K562 (cell line): ENCODE results near the gene C2orf81. TPM values are rescaled to one million over a fixed set of nuclear protein-coding genes. Genes with fewer than 3 reads are reported as not detected.
A peak's percentile ranks its signal among the peaks of the same experiment; 100 is the strongest.

Experiments
- ATAC-seq: fragments of 200-7000 bp; cut with Tn5 transposase; 3 replicates; pipeline ENCODE4 v1.9.1; 2020; ENCODE audit warnings: moderate library complexity
- BruUV-seq: library from RNA; stranded (reverse); fragments of 400-500 nt; replicated peaks from 2 replicates; lab custom pipeline; 2021; lab: Mats Ljungman, UMichigan
- CTCF ChIA-PET: fragments of 300-600 bp; formaldehyde crosslinking; extraction: SDS; loops from one replicate; lab custom pipeline; 2021; ENCODE audit warnings: low intra/inter-chr PET ratio; lab: Yijun Ruan, JAX
- POLR2A ChIA-PET: fragments of 300-600, 350-650 bp; sonication (Branson Sonifier 250); formaldehyde crosslinking; extraction: SDS; loops from one replicate; lab custom pipeline; 2021; ENCODE audit warnings: antibody characterized with exemption, inconsistent platforms; lab: Yijun Ruan, JAX
- DNase-seq, 4 experiments: peaks; one replicate each; pipeline versions ENCODE4 v3.0.0 to v3.0.0-alpha.2; 2011 to 2018; ENCODE audit warnings: low spot score in 3 of 4, mixed read lengths in 3 of 4; ENCODE audit errors: extremely low read depth in 1 of 4
- FAIRE-seq: peaks from 2 replicates; lab custom pipeline; 2011; peaks lifted over from hg19 to GRCh38; lab: Jason Lieb, UNC
- H2AFZ ChIP-seq: 2 replicates; pipeline ENCODE4 v1.6.0; 2011; ENCODE audit warnings: low read depth, low read length, control low read depth, inconsistent platforms
- H3K27ac ChIP-seq: fragments of 200-600 bp; 3 replicates; pipeline ENCODE4 v1.8.0; 2011; ENCODE audit warnings: low read depth, mild to moderate bottlenecking, control low read depth, inconsistent platforms, low read length, moderate library complexity, mixed read lengths; ENCODE audit errors: extremely low read depth
- H3K27me3 ChIP-seq, 2 experiments: fragments of 300-600 bp in 1 of 2; 2 replicates in 1 of 2; 3 replicates in 1 of 2; pipeline versions ENCODE4 v1.6.0 to v1.8.0; 2011; ENCODE audit warnings: inconsistent platforms in 2 of 2, low read length in 2 of 2, mild to moderate bottlenecking in 1 of 2, mixed read lengths in 1 of 2, moderate library complexity in 1 of 2; ENCODE audit not compliant: control insufficient read depth in 2 of 2, insufficient read depth in 2 of 2
- H3K36me3 ChIP-seq: fragments of 300-600 bp; 3 replicates; pipeline ENCODE4 v1.8.0; 2011; ENCODE audit warnings: mild to moderate bottlenecking, low read length, inconsistent platforms; ENCODE audit not compliant: control insufficient read depth, insufficient read depth
- H3K4me1 ChIP-seq, 2 experiments: fragments of 200-600 bp in 1 of 2; replicated peaks in 1 of 2; 2 replicates in 1 of 2; 3 replicates in 1 of 2; pipeline versions ENCODE4 v1.5.1 to v1.8.0; 2011; ENCODE audit warnings: inconsistent platforms in 2 of 2, low read length in 2 of 2, mild to moderate bottlenecking in 1 of 2, mixed read lengths in 1 of 2, moderate library complexity in 1 of 2; ENCODE audit not compliant: control insufficient read depth in 2 of 2, insufficient read depth in 2 of 2
- H3K4me2 ChIP-seq: 2 replicates; pipeline ENCODE4 v1.6.1; 2011; ENCODE audit warnings: low read length, control low read depth, inconsistent platforms, mixed read lengths; ENCODE audit not compliant: insufficient read depth
- H3K4me3 ChIP-seq: fragments of 200-600 bp; sonication (generic), shearing (Covaris generic); 2 replicates; pipeline ENCODE4 v1.5.1; 2016; ENCODE audit warnings: control low read depth, inconsistent platforms
- H3K79me2 ChIP-seq: fragments of 200-600 bp; 3 replicates; pipeline ENCODE4 v1.8.0; 2011; ENCODE audit warnings: low read length, inconsistent platforms; ENCODE audit not compliant: control insufficient read depth, insufficient read depth
- H3K9ac ChIP-seq, 2 experiments: 2 replicates each; pipeline versions ENCODE4 v1.6.0 to v1.6.1; 2011; ENCODE audit warnings: low read depth in 2 of 2, low read length in 2 of 2, control low read depth in 1 of 2, inconsistent platforms in 1 of 2, mild to moderate bottlenecking in 1 of 2, mixed read lengths in 1 of 2; ENCODE audit not compliant: insufficient read depth in 1 of 2
- H3K9me1 ChIP-seq: one replicate; pipeline ENCODE4 v1.6.0; 2011; ENCODE audit warnings: inconsistent platforms, mild to moderate bottlenecking, low read length, moderate library complexity; ENCODE audit not compliant: control insufficient read depth, insufficient read depth
- H3K9me3 ChIP-seq: replicated peaks from 2 replicates; pipeline ENCODE4 v1.5.1; 2011; ENCODE audit warnings: low read depth, low read length, inconsistent platforms; ENCODE audit not compliant: control insufficient read depth, insufficient read depth
- H4K20me1 ChIP-seq: replicated peaks from 2 replicates; pipeline ENCODE4 v1.6.1; 2011; ENCODE audit warnings: low read length, inconsistent platforms, mixed read lengths; ENCODE audit not compliant: control insufficient read depth, insufficient read depth
- IRF1 ChIP-seq: sonication (generic); formaldehyde crosslinking; IDR thresholded peaks from 2 replicates; pipeline ENCODE4 v1.8.0; 2022; ENCODE audit warnings: missing genetic modification reagents, mild to moderate bottlenecking, borderline replicate concordance
- MEF2A ChIP-seq: IDR thresholded peaks from 2 replicates; pipeline ENCODE4 v1.6.1; 2011; ENCODE audit warnings: low read depth, mild to moderate bottlenecking, low read length, moderate library complexity; ENCODE audit not compliant: control insufficient read depth
- NFIC ChIP-seq: fragments of 450-650 bp; IDR thresholded peaks from 2 replicates; pipeline ENCODE4 v1.6.1; 2017; ENCODE audit warnings: mild to moderate bottlenecking, inconsistent platforms
- RNF2 ChIP-seq: sonication (generic); IDR thresholded peaks from 2 replicates; pipeline ENCODE4 v1.6.1; 2016
- WGBS: fragments of 100-300 bp; shearing (Covaris generic); methylation state at CpG from one replicate; pipeline ENCODE4 v1.1.6; 2016; ENCODE audit warnings: low coverage, mixed read lengths; ENCODE audit not compliant: insufficient coverage; ENCODE audit errors: missing lambda C conversion rate; 5-methylcytosine and 5-hydroxymethylcytosine counted together
- in situ Hi-C: fragments of 300-500 bp; cut with MboI; formaldehyde crosslinking; loops from 4 replicates; pipeline ENCODE4 v1.15.0; 2018; ENCODE audit warnings: inconsistent platforms, mixed read lengths
- intact Hi-C: fragments of 100-400 bp; cut with micrococcal nuclease; formaldehyde crosslinking; loops from 2 replicates; pipeline ENCODE4 v1.14.2; 2022
- polyA plus RNA-seq, 8 experiments: library from polyadenylated mRNA; depleted of rRNA in 4 of 8; stranded (reverse) in 5 of 8; unstranded in 3 of 8; fragments of >200 nt; fragmentation: Nextera tagmentation in 2 of 8; fragmentation: Illumina TruSeq in 1 of 8; extraction: Ambion mirVana in 2 of 8; extraction: Trizol in 1 of 8; gene quantifications; 2 replicates each; pipeline versions ENCODE4 v1.2.1 to v1.2.3, GENCODE V29; 2011 to 2014; ENCODE audit warnings: inconsistent platforms in 1 of 8, missing spikeins in 1 of 8
- total RNA-seq, 7 experiments: library from RNA; depleted of rRNA in 6 of 7; stranded (reverse); fragments of >200 nt in 6 of 7; fragmentation: Illumina TruSeq in 2 of 7; extraction: Trizol in 2 of 7; gene quantifications; 2 replicates each; pipeline versions ENCODE4 v1.2.1 to v1.2.3, GENCODE V29; 2011 to 2021; ENCODE audit warnings: low replicate concordance in 1 of 7
- TF ChIP-seq, protein P1 (sequence below): IDR thresholded peaks from 2 replicates; pipeline ENCODE4 v1.6.1; 2016; ENCODE audit warnings: missing genetic modification characterization, missing compliant biosample characterization

The C2orf81 gene
- total and polyA plus RNA-seq, 9 of the 15 experiments (the other 6 are each of a cell fraction or from before 2014, with no cell fraction given) = 0.06 TPM; not detected in 8

GRCh38 chr2:74419345-74419744 is 2.1 kb downstream of the C2orf81 start:
- Histone ChIP-seq H3K79me2 (no peaks in the 10 kb centered on the region), H3K9ac (no peak overlapping the region), H3K9me1 (no peaks in the 10 kb centered on the region), H3K4me2 (no peak overlapping the region), H3K4me1 (peaks cover 5 to 38% of the 10 kb centered on the region in 2 experiments; a peak in 4 of 5 replicates), H3K4me3 (no peak overlapping the region), H3K36me3 (no peaks in the 10 kb centered on the region), H3K27ac (no peak overlapping the region), H2AFZ (no peak overlapping the region), H3K9me3 (no peaks in the 10 kb centered on the region), H4K20me1 (no peaks in the 10 kb centered on the region), H3K27me3 (peaks cover 4 to 27% of the 10 kb centered on the region in 2 experiments; a peak in 4 of 5 replicates)
- FAIRE-seq (no peak), DNase-seq (no peak), ATAC-seq (no peak)
- CTCF ChIA-PET = no interaction called here
- intact Hi-C loops (no loop called here), in situ Hi-C loops (no loop called here)
- POLR2A ChIA-PET = interaction anchor here (0.6 kb wide), 1 partner anchor 13 kb away, joined by 4 read pairs; no protein-coding TSS in a partner anchor
- 30% methylated on average over 1 of the region's 1 CpG for WGBS
- no peak for TF ChIP-seq RNF2
- TF ChIP-seq, protein P1, sequence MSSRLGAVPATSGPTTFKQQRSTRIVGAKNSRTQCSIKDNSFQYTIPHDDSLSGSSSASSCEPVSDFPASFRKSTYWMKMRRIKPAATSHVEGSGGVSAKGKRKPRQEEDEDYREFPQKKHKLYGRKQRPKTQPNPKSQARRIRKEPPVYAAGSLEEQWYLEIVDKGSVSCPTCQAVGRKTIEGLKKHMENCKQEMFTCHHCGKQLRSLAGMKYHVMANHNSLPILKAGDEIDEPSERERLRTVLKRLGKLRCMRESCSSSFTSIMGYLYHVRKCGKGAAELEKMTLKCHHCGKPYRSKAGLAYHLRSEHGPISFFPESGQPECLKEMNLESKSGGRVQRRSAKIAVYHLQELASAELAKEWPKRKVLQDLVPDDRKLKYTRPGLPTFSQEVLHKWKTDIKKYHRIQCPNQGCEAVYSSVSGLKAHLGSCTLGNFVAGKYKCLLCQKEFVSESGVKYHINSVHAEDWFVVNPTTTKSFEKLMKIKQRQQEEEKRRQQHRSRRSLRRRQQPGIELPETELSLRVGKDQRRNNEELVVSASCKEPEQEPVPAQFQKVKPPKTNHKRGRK (tag) = peak; percentile 14; the same call in 1 of the 2 replicates
- no TSS peak for BruUV-seq

- 21% methylated on average over 21 of the region's 27 CpGs for WGBS
- Histone ChIP-seq H3K9ac (peak overlapping the region in 1 of 2 experiments; percentile 76; a peak in 2 of 4 replicates), H3K36me3 (no peaks in the 10 kb centered on the region), H3K79me2 (no peaks in the 10 kb centered on the region), H4K20me1 (no peaks in the 10 kb centered on the region), H3K9me1 (no peaks in the 10 kb centered on the region), H3K9me3 (no peaks in the 10 kb centered on the region), H3K27ac (no peak overlapping the region), H3K4me3 (no peak overlapping the region), H3K4me1 (peaks cover 5 to 40% of the 10 kb centered on the region in 2 experiments; a peak in 4 of 5 replicates), H2AFZ (no peak overlapping the region), H3K27me3 (peaks cover 4 to 29% of the 10 kb centered on the region in 2 experiments; a peak in 4 of 5 replicates), H3K4me2 (no peak overlapping the region)
- ChIA-PET CTCF (no interaction called here), POLR2A (no interaction called here)
- in situ Hi-C loops = no loop called here
- TF ChIP-seq NFIC (peak; percentile 74), IRF1 (CRISPR knock-in tag) (no peak), MEF2A (peak; percentile 81)
- BruUV-seq = no TSS peak
- peak in 1 of 4 experiments; percentile 49 for DNase-seq
- no peak for FAIRE-seq
- ATAC-seq = no peak
- intact Hi-C loops = no loop called here
These were observed 3.1 kb downstream of the C2orf81 start for GRCh38 chr2:74418312-74418711.
